Measurements from ENCODE around the gene UBR3. TPM values are rescaled to one million over a fixed set of nuclear protein-coding genes. Genes with fewer than 3 reads are reported as not detected.

The UBR3 gene
- total RNA-seq, 2 experiments from 2014 or later: 11.6 to 21.0 TPM

- TF ChIP-seq EZH2phosphoT487 (IDR thresholded peaks at IDR 0.05; ENCODE audit: borderline replicate concordance, low read depth, low read length) (no peak), CTCF (conservative IDR thresholded peaks at IDR 0.05; ENCODE audit: low read length) (no peak)
- CTCF ChIA-PET (ENCODE audit: unreplicated experiment): no interaction called here
- H3K9me3 ChIP-seq (ENCODE audit: low read length): no peaks in the 10 kb centered on the region
- POLR2A ChIA-PET: no interaction called here
- H3K4me3 ChIP-seq (ENCODE audit: low read depth, low read length, poor library complexity, severe bottlenecking): no peak overlapping the region
- H3K9me2 ChIP-seq (ENCODE audit: insufficient read depth, low read length): no peaks in the 10 kb centered on the region
- no peaks in the 10 kb centered on the region for H3K36me3 ChIP-seq (ENCODE audit: insufficient read depth, low read length)
- H3K27ac ChIP-seq (ENCODE audit: low read depth, low read length, poor library complexity, severe bottlenecking): no peak overlapping the region
- intact Hi-C loops (cut with micrococcal nuclease; ENCODE audit: unreplicated experiment): no loop called here
- H3K4me2 ChIP-seq (ENCODE audit: low read length): no peak overlapping the region
- H3K79me2 ChIP-seq (ENCODE audit: insufficient read depth, low read depth, low read length): no peaks in the 10 kb centered on the region
- H4K20me1 ChIP-seq (ENCODE audit: insufficient read depth, low read length): no peaks in the 10 kb centered on the region
- DNase-seq (ENCODE audit: low spot score): no peak
- no peak overlapping the region for H2AFZ ChIP-seq (ENCODE audit: low read length)
- BruUV-seq (replicated peaks): no TSS peak
- no peaks in the 10 kb centered on the region for H3K4me1 ChIP-seq (ENCODE audit: insufficient read depth, low read length, poor library complexity, severe bottlenecking)
Measured at GRCh38 chr2:170070778-170071177, 243.5 kb downstream of the UBR3 start.

- no peaks in the 10 kb centered on the region for H4K20me1 ChIP-seq (ENCODE audit: insufficient read depth, low read length)
- no peaks in the 10 kb centered on the region for H3K79me2 ChIP-seq (ENCODE audit: insufficient read depth, low read depth, low read length)
- H3K9me2 ChIP-seq (ENCODE audit: insufficient read depth, low read length): no peaks in the 10 kb centered on the region
- no peak overlapping the region for H3K27ac ChIP-seq (ENCODE audit: low read depth, low read length, poor library complexity, severe bottlenecking)
- H3K36me3 ChIP-seq (ENCODE audit: insufficient read depth, low read length): no peaks in the 10 kb centered on the region
- intact Hi-C loops (cut with micrococcal nuclease; ENCODE audit: unreplicated experiment): no loop called here
- ChIA-PET POLR2A (interaction anchor here (0.9 to 1.2 kb wide), 2 partner anchors 12 to 25 kb away, joined by 3 to 5 read pairs; no protein-coding TSS in a partner anchor), CTCF (ENCODE audit: unreplicated experiment) (interaction anchor here (0.6 kb wide), 1 partner anchor 412 kb away, joined by 4 read pairs; no protein-coding TSS in a partner anchor)
- no TSS peak for BruUV-seq (replicated peaks)
- no peak for TF ChIP-seq CTCF (conservative IDR thresholded peaks at IDR 0.05; ENCODE audit: low read length)
- DNase-seq (ENCODE audit: low spot score): no peak
- no peak overlapping the region for H2AFZ ChIP-seq (ENCODE audit: low read length)
- H3K4me3 ChIP-seq (ENCODE audit: low read depth, low read length, poor library complexity, severe bottlenecking): no peak overlapping the region
- H3K4me2 ChIP-seq (ENCODE audit: low read length): no peak overlapping the region
- no peaks in the 10 kb centered on the region for H3K4me1 ChIP-seq (ENCODE audit: insufficient read depth, low read length, poor library complexity, severe bottlenecking)
- no peaks in the 10 kb centered on the region for H3K9me3 ChIP-seq (ENCODE audit: low read length)
Measured at GRCh38 chr2:170073288-170073687, 246.0 kb downstream of the UBR3 start.

- no peaks in the 10 kb centered on the region for H3K4me1 ChIP-seq (ENCODE audit: insufficient read depth, low read length, poor library complexity, severe bottlenecking)
- intact Hi-C loops (cut with micrococcal nuclease; ENCODE audit: unreplicated experiment): no loop called here
- DNase-seq (ENCODE audit: low spot score): peak; percentile 3
- no peaks in the 10 kb centered on the region for H3K9me3 ChIP-seq (ENCODE audit: low read length)
- no peaks in the 10 kb centered on the region for H3K9me2 ChIP-seq (ENCODE audit: insufficient read depth, low read length)
- no peak for TF ChIP-seq CTCF (conservative IDR thresholded peaks at IDR 0.05; ENCODE audit: low read length)
- H3K79me2 ChIP-seq (ENCODE audit: insufficient read depth, low read depth, low read length): no peaks in the 10 kb centered on the region
- BruUV-seq (replicated peaks): no TSS peak
- H2AFZ ChIP-seq (ENCODE audit: low read length): no peak overlapping the region
- no peaks in the 10 kb centered on the region for H3K36me3 ChIP-seq (ENCODE audit: insufficient read depth, low read length)
- H4K20me1 ChIP-seq (ENCODE audit: insufficient read depth, low read length): no peaks in the 10 kb centered on the region
- H3K4me2 ChIP-seq (ENCODE audit: low read length): no peak overlapping the region
- ChIA-PET CTCF (ENCODE audit: unreplicated experiment) (no interaction called here), POLR2A (no interaction called here)
- H3K27ac ChIP-seq (ENCODE audit: low read depth, low read length, poor library complexity, severe bottlenecking): no peak overlapping the region
- no peak overlapping the region for H3K4me3 ChIP-seq (ENCODE audit: low read depth, low read length, poor library complexity, severe bottlenecking)
Measured at GRCh38 chr2:170076189-170076588, 248.9 kb downstream of the UBR3 start.

Data from OCI-LY7 (cell line).